Stimulated activated naive CD8-positive, alpha-beta T cell treated with anti-CD3 and anti-CD28 coated beads, Interleukin-15, Interleukin-2, amounts not matched to agents 100 U/mL and 50 U/mL, for 24 hours (primary cell): Measurements from ENCODE around the gene CFAP97.
"Not testable (repeated sequence)": the region's sequence is repeated elsewhere in the genome, so short reads cannot be mapped to it uniquely, and the experiment has no call there.

ENCODE experiments used
- ATAC-seq: fragments of 150-1000 bp; cut with Tn5 transposase; one replicate; pipeline ENCODE4 v1.10.0; 2021
- DNase-seq: peaks from one replicate; pipeline ENCODE4 v3.0.0; 2021

Gene CFAP97

DNA sequence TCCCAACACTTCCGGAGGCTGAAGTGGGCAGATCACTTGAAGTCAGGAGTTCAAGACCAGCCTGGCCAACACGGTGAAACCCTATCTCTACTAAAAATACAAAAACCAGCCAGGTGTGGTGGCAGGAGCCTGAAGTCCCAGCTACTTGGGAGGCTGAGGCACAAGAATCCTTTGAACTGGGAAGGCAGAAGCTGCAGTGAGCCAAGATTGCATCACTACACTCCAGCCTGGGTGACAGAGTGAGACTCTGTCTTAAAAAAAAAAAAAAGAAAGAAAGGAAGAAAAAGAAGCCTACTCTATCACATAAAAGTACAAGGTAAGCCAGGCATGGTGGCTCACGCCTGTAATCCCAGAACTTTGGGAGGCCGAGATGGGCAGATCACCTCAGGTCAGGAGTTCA, 5.6 kb downstream of the CFAP97 start:
- DNase-seq, ATAC-seq: not testable (repeated sequence)

DNA sequence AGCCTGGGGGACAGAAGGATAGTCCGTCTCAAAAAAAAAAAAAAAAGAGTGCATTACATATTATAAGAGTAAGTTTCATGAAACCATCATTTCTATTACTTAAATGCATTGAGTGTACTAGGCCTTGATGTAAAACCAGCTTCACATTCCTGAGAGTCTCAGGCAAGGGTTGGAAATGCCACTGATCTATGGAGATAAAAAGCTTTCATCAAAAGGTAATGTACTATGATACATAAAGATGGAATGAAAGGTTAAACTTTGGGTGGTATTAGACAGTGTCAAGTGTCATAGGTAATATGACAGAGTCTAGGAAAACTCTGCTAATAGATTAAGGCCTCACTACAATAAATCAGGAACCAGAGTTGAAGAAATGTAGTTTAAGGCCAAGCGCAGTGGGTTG, 7.4 kb downstream of the CFAP97 start:
- no peak for ATAC-seq
- no peak for DNase-seq

GRCh38 chr4:185194924-185195888, 8.6 kb downstream of the CFAP97 start:
- DNase-seq (no peak), ATAC-seq (no peak)

GRCh38 chr4:185192059-185192458, 11.7 kb downstream of the CFAP97 start:
- no peak for DNase-seq
- no peak for ATAC-seq

DNA sequence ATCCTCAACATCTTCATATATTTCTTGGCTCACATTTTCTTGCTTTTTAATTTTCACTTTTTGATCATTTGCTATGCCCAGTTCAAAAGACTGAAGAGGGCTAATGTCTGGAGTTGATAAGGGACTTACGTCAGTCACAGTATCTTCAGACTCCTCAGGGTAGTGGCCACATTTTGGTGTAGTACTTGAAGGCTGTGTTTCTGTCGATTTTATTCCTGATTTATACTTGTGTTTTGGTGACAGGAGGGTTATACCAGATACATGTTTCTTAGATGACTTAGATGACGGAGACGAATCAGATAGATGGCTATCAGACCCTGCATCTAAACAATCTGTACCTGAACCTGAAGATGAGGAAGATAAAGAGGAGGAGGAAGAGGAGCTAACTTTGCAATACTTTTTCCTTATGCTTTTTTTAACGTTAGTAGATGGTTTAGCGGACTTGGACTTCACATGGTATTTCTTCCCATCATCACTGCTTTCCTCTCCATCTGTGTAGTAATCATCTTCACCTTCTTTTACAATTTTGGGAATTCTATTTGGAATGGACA, 13.4 kb downstream of the CFAP97 start:
- DNase-seq (no peak), ATAC-seq (no peak)

DNA sequence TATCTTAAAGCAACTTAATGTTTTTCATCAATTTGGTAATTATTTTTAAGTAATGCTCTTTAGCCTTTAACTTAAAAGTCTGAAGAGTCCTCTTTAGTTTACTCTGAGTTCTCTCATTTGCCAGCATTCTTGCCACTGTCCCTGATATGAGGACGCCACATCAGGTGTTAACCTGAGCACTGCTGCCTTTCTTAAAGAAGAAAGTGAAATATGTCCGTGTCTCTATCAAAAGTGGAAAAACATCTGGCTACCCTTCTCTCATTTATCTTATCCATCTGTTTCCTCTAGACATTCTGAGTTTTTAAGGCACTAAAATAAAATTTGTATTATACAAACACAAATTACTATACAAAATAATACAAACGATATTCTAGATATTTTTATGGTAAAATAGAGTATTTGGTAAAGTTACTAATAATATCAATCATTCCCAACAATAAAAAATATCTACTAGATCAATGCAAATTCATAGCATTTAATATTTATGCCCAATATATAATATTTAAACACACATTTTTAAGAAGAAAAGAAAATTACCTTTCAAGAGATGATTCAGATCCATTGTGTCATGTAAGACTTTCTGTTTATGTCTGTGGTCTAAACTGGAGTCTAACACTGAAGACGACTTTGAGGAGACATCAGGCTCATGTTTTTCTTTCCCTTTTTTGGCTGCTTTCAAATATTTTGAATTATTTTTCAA, 14.0 kb downstream of the CFAP97 start:
- no peak for ATAC-seq
- DNase-seq = no peak

DNA sequence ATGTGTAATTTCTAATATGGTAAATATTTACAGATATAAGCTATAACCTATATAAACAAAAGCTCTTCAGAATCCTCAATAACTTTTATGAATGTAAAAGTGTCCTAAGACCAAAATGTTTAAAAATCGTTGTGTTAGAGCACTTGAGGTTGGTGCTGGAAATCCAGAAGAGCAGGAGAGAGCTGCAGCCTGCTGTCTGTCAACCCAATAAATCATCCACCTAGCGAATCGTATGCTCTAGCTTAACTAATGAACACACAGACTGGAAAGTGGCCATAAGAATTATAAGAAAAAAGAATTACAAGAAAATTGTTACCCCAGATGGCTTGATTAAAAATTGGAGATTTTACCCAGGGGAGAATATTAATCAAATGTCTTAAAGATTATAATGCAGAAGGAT, 17.0 kb downstream of the CFAP97 start:
- no peak for ATAC-seq
- DNase-seq = no peak

- DNase-seq (peak; percentile 77), ATAC-seq (peak; percentile 57)
Observed at GRCh38 chr4:185183622-185184281, 20.0 kb downstream of the CFAP97 start.

GRCh38 chr4:185182239-185182638, 21.6 kb downstream of the CFAP97 start:
- DNase-seq = no peak

GRCh38 chr4:185179488-185179887, 24.3 kb downstream of the CFAP97 start:
- no peak for DNase-seq
- ATAC-seq = peak; percentile 68

More at GRCh38 chr4:185182239-185182638, 21.6 kb downstream of the CFAP97 start:
- no peak for ATAC-seq

DNA sequence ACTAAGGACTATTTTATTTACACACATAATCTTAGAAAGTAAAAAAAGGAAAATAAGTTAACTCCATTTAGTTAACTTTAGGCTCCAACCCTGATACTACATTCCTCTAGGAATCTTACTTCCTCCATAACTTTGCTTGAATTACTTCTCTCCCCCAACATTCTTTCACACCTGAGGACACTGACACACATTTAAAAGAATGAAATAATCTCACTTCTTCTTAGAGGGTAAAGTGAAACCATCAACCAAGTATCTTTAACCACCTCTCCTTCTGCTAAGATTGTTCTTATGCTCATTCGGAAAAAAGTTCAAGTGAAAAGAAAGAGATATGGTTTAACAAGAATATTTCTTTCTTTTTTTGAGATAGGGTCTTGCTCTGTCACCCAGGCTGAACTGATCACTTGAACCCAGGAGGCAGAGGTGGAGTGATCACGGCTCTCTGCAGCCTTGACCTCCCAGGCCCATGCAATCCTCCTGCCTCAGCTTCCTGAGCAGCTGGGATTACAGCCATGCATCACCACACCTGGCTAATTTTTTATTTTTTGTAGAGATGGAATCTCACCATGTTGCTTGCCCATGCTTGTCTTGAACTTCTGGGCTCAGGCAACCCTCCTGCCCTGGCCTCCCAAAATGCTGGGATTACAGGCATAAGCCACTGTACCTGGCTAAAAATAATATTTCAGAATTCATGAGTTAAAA, 32.3 kb downstream of the CFAP97 start:
- ATAC-seq = no peak
- no peak for DNase-seq

- DNase-seq (no peak), ATAC-seq (no peak)
Observed at GRCh38 chr4:185167234-185167633, 36.6 kb downstream of the CFAP97 start.

DNA sequence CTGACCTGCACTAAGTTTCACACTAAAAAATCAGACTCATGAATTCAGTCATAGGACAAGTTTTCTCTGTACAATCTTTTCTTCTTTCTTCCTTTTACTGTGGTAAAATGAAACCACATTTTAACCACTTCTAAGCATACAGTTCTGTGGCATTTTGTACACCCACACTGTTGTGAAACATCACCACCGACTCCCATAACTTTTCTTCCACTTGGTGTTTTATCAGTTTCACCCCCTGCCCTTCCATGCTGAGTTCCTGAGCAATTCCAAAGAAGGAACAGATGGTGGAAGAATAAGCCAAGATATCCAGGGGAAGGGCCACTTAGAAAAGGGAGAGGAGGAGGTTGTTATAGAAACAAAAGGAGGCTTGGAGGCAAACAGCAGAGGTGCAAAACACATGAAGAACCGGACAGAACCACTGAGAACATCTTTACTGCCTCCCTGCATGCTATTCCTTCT, 38.2 kb downstream of the CFAP97 start:
- ATAC-seq = peak; percentile 91

DNA sequence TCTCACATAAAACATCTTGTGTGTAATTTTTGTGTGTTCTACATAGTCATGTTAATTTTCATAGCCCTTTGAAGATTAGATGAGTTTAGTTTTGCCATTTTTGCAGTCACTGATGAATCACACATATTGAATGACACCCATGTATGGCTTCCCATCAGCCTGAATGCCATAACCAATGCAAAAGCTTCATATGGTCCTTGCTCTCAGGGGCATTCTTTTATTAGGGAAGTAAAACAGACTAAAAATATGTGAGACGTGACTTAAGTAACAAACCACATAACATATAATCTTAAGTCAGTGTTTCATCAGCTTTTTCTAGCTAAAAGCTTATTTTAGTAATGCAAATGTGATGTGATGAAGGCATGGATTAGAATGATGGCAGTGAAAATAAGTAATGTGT, 52.5 kb downstream of the CFAP97 start:
- no peak for DNase-seq
- no peak for ATAC-seq

More for the DNA sequence above, 38.2 kb downstream of the CFAP97 start:
- DNase-seq = no peak

- ATAC-seq = no peak
- no peak for DNase-seq
Observed at GRCh38 chr4:185149392-185149791, 54.4 kb downstream of the CFAP97 start.

DNA sequence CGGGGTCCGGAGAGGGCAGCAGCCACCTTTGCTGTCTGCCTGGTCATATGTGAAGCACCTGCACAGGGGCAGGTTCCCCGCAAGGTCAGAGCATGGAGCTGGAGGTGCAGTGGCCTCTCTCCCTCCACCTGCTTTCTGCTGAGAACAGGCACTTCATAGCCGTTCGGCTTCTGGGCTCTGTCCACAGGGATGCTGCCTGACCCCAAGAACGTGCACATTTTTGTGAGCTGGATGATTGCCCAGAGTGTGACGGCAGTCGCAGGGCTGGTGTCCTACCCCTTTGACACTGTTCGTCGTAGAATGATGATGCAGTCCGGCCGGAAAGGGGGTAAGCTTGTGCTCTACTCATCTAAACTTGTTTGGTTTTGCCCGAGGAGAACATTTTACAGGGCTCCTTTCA, 58.2 kb downstream of the CFAP97 start:
- ATAC-seq (no peak), DNase-seq (no peak)

DNA sequence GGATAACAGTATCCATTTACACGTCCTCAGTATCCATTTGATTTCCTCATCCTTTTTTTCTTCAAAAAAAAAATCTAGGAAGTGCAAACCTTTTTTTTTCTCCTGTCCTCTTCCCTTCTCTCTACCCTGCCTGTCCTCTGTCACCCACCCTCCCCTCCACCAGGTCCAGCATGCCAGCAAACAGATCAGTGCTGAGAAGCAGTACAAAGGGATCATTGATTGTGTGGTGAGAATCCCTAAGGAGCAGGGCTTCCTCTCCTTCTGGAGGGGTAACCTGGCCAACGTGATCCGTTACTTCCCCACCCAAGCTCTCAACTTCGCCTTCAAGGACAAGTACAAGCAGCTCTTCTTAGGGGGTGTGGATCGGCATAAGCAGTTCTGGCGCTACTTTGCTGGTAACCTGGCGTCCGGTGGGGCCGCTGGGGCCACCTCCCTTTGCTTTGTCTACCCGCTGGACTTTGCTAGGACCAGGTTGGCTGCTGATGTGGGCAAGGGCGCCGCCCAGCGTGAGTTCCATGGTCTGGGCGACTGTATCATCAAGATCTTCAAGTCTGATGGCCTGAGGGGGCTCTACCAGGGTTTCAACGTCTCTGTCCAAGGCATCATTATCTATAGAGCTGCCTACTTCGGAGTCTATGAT, 59.1 kb downstream of the CFAP97 start:
- DNase-seq (no peak), ATAC-seq (no peak)

- peak; percentile 20 for ATAC-seq
Observed at GRCh38 chr4:185143601-185143969, 60.2 kb downstream of the CFAP97 start.

DNA sequence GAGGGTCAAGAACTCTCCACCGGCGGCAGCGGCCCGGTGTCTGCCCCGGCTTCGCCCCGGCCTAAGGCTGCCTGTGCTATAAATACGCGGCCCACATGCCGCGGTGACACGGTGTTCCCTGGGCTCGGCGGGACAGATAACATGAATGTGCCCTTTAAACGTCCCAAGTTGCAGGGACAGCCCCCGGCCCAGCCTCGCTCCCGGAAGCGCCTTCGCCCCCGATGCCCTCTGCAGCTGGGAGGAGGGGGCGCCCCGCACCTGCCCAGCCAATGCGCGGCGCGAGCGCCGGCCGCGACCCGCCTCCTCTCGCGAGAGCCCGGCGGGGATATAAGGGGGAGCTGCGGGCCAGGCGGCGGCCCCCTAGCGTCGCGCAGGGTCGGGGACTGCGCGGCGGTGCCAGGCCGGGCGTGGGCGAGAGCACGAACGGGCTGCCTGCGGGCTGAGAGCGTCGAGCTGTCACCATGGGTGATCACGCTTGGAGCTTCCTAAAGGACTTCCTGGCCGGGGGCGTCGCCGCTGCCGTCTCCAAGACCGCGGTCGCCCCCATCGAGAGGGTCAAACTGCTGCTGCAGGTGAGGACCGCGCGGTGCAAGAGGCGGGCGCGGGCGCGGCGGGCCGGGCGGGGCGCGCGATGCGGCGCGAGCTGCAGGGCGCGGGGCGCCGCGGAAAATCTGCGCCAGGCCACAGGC, 60.7 kb downstream of the CFAP97 start, which contains the start of gene SLC25A4:
Gene SLC25A4 (plus strand): TSS at position 355 of the 689 bp plus-strand sequence. CDS start 107 bp downstream, at position 462.
- DNase-seq (peak; percentile 92), ATAC-seq (peak; percentile 93)

More at GRCh38 chr4:185143601-185143969, 60.2 kb downstream of the CFAP97 start:
- DNase-seq = peak; percentile 30

DNA sequence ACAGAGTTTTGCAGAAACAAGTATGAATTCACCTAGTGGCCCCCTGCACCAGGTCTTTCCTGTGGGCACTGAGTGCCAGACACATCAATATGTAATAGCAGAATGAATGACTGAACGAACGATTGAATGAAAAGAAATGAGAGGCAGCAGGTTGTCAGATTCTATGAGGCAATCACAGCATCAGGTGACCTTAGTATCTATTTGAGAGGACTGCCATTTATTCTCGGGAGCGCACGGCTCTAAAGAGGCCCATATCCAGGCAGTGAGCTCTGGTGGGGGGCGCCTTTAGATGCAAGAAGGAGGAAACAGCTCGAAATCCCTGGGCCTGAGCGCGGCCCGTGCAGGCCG, 61.3 kb downstream of the CFAP97 start:
- ATAC-seq = peak; percentile 16
- DNase-seq = no peak
